ENCODE results near the gene DDX49. TPM values are rescaled to one million over a fixed set of nuclear protein-coding genes. Genes with fewer than 3 reads are reported as not detected.

Gene DDX49
- polyA plus RNA-seq, 1 of the 3 experiments (the other 2 are of a cell fraction), result 86.8 TPM

DNA sequence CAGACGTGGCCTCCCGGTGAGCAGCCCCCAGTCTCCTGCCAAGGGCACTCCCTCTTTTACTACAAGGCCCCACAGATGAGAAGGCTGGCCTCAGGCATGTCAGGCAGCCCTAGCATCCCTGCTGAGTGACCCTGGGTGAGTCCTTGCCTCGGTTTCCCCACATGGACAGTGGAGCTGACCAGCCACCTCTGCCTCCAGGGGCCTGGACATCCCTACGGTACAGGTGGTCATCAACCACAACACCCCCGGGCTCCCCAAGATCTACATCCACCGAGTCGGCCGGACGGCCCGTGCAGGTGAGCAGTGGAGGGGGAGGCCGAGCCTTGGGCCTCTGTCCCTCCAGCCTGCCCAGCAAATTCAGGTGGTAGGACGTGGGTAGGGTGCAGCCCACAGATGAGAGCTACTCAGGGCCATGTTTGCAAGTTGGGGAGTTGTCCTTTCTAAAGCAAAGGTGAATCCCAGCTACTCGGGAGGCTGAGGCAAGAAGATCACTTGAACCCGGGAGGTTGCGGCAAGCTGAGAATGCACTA is 5.2 kb downstream of the DDX49 start:
- Histone ChIP-seq H3K4me2 (no peak overlapping the region), H2AFZ (ENCODE audit: low read depth) (no peak overlapping the region), H3K4me1 (ENCODE audit: control insufficient read depth in 1 of 2, insufficient read depth in 2 of 2, low read depth in 1 of 2, low read length in 1 of 2) (peaks cover 0 to 9% of the 10 kb centered on the region in 2 experiments; a peak in 1 of 4 replicates), H3F3A (replicated peaks; ENCODE audit: insufficient read depth) (peaks cover 21% of the 10 kb centered on the region), H3K36me3 (replicated peaks in 1 of 2; ENCODE audit: control insufficient read depth in 1 of 2, insufficient read depth in 2 of 2, low read length in 1 of 2) (peaks cover 11 to 45% of the 10 kb centered on the region in 2 experiments), H3K4me3 (ENCODE audit: low read depth in 2 of 2, low read length in 1 of 2) (no peak overlapping the region), H3K9me2 (no peaks in the 10 kb centered on the region), H3K79me2 (ENCODE audit: insufficient read depth) (peaks cover 26% of the 10 kb centered on the region), H3K9ac (no peak overlapping the region), H4K20me1 (ENCODE audit: insufficient read depth) (0 out of 2 replicates have a peak, but pooled peaks cover 8% of the 10 kb centered on the region), H3K9me3 (no peaks in the 10 kb centered on the region), H3K27me3 (ENCODE audit: insufficient read depth) (no peaks in the 10 kb centered on the region), H3K27ac (ENCODE audit: low read depth in 2 of 2, low read length in 1 of 2) (no peak overlapping the region)
- ChIA-PET CTCF (interaction anchor here (2.4 kb wide), 1 partner anchor 30 kb away, joined by 11 read pairs; no protein-coding TSS in a partner anchor), POLR2A (no interaction called here)
- no peak for TF ChIP-seq SIN3A (IDR thresholded peaks at IDR 0.05; ENCODE audit: borderline replicate concordance, low read depth, low read length)
- no peak for TF ChIP-seq JUND (IDR thresholded peaks at IDR 0.05)
- TF ChIP-seq GABPA (IDR thresholded peaks at IDR 0.05; ENCODE audit: low read depth), result no peak
- no peak for TF ChIP-seq NFIC (IDR thresholded peaks at IDR 0.05; ENCODE audit: borderline replicate concordance)
- TF ChIP-seq ZBTB33 (IDR thresholded peaks at IDR 0.05; ENCODE audit: borderline replicate concordance, low read depth), result no peak
- TF ChIP-seq, protein P1, sequence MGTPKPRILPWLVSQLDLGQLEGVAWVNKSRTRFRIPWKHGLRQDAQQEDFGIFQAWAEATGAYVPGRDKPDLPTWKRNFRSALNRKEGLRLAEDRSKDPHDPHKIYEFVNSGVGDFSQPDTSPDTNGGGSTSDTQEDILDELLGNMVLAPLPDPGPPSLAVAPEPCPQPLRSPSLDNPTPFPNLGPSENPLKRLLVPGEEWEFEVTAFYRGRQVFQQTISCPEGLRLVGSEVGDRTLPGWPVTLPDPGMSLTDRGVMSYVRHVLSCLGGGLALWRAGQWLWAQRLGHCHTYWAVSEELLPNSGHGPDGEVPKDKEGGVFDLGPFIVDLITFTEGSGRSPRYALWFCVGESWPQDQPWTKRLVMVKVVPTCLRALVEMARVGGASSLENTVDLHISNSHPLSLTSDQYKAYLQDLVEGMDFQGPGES (IDR thresholded peaks at IDR 0.05; ENCODE audit: low read depth, low read length), result no peak
- TF ChIP-seq RFX5 (IDR thresholded peaks at IDR 0.05; ENCODE audit: low read length), result no peak
- WGBS (ENCODE audit: low lambda C conversion rate), result 95% methylated on average over 11 of the region's 15 CpGs
- no peak for DNase-seq

DNA sequence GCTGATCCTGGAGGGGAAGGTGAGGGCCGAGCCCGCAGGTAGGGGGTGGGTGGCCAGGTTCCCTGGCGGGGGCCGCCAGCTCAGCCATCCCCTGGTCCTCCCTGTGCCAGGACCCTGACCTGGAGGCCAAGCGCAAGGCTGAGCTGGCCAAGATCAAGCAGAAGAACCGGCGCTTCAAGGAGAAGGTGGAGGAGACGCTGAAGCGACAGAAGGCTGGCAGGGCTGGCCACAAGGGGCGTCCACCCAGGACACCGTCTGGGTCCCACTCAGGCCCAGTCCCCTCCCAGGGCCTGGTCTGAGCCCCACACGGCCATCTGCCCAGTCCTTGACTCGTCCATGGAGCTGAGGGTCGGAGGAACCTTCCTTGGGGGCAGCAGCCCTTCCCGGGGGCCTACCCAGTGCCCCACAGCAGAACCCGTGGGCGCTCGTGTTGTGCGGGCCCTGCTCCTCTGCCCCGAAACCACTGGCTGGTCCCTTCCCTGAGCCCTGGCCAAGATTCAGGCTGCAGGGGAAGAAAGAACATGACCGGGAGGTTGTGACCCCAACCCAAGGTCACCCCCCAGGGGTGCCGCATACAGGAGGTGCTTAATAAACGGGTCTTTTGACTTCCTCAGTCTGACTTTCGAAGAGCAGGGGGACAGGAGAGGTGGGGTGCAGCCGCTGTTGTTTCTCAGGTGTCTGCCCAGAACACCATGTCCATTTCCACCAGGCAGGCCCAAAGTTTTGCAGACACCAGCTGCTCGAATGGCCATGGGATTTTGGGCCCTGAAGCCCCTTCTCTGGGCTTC is 8.7 kb downstream of the DDX49 start:
- H3K9ac ChIP-seq, result no peak overlapping the region
- H3K9me2 ChIP-seq, result no peaks in the 10 kb centered on the region
- no peaks in the 10 kb centered on the region for H3K9me3 ChIP-seq
- CTCF ChIA-PET, result interaction anchor here (0.5 to 2.0 kb wide), 5 partner anchors 9 to 72 kb away, joined by 3 to 5 read pairs (median 5); partner anchors contain the start of genes COPE and DDX49
- no peak overlapping the region for H3K4me3 ChIP-seq (ENCODE audit: low read depth in 2 of 2, low read length in 1 of 2)
- peaks cover 12% of the 10 kb centered on the region; the same call in 1 of the 2 replicates for H4K20me1 ChIP-seq (ENCODE audit: insufficient read depth)
- H3K36me3 ChIP-seq (replicated peaks in 1 of 2; ENCODE audit: control insufficient read depth in 1 of 2, insufficient read depth in 2 of 2, low read length in 1 of 2), result peaks cover 19 to 32% of the 10 kb centered on the region in 2 experiments
- no peak overlapping the region for H2AFZ ChIP-seq (ENCODE audit: low read depth)
- TF ChIP-seq ZBTB33 (IDR thresholded peaks at IDR 0.05; ENCODE audit: borderline replicate concordance, low read depth) (no peak), SMC3 (IDR thresholded peaks at IDR 0.05; ENCODE audit: low read depth, low read length) (no peak)
- TF ChIP-seq, protein P2, sequence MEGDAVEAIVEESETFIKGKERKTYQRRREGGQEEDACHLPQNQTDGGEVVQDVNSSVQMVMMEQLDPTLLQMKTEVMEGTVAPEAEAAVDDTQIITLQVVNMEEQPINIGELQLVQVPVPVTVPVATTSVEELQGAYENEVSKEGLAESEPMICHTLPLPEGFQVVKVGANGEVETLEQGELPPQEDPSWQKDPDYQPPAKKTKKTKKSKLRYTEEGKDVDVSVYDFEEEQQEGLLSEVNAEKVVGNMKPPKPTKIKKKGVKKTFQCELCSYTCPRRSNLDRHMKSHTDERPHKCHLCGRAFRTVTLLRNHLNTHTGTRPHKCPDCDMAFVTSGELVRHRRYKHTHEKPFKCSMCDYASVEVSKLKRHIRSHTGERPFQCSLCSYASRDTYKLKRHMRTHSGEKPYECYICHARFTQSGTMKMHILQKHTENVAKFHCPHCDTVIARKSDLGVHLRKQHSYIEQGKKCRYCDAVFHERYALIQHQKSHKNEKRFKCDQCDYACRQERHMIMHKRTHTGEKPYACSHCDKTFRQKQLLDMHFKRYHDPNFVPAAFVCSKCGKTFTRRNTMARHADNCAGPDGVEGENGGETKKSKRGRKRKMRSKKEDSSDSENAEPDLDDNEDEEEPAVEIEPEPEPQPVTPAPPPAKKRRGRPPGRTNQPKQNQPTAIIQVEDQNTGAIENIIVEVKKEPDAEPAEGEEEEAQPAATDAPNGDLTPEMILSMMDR (IDR thresholded peaks at IDR 0.05), result no peak
- H3F3A ChIP-seq (replicated peaks; ENCODE audit: insufficient read depth), result peaks cover 21% of the 10 kb centered on the region
- H3K4me2 ChIP-seq, result no peak overlapping the region
- peaks cover 0 to 8% of the 10 kb centered on the region in 2 experiments; a peak in 1 of 4 replicates for H3K4me1 ChIP-seq (ENCODE audit: control insufficient read depth in 1 of 2, insufficient read depth in 2 of 2, low read depth in 1 of 2, low read length in 1 of 2)
- DNase-seq, result no peak
- POLR2A ChIA-PET, result interaction anchor here (0.8 to 2.4 kb wide), 2 partner anchors 9 to 12 kb away, joined by 3 to 16 read pairs; partner anchors contain the start of genes COPE and DDX49
- H3K27me3 ChIP-seq (ENCODE audit: insufficient read depth), result no peaks in the 10 kb centered on the region
- 96% methylated on average over 17 of the region's 26 CpGs for WGBS (ENCODE audit: low lambda C conversion rate)
- no peak overlapping the region for H3K27ac ChIP-seq (ENCODE audit: low read depth in 2 of 2, low read length in 1 of 2)
- no peaks in the 10 kb centered on the region for H3K79me2 ChIP-seq (ENCODE audit: insufficient read depth)
